GM04503 (cell line): ENCODE data around the gene E2F6.
A peak's percentile ranks its signal among the peaks of the same experiment; 100 is the strongest.
"Not testable (repeated sequence)": the region's sequence is repeated elsewhere in the genome, so short reads cannot be mapped to it uniquely, and the experiment has no call there.

Experiments used
- DNase-seq: peaks from one replicate; pipeline ENCODE4 v3.0.0-alpha.2; 2012; ENCODE audit warnings: low read depth

E2F6 gene

GRCh38 chr2:11412449-11412810 is 53.5 kb downstream of the E2F6 start:
- DNase-seq = no peak

DNA sequence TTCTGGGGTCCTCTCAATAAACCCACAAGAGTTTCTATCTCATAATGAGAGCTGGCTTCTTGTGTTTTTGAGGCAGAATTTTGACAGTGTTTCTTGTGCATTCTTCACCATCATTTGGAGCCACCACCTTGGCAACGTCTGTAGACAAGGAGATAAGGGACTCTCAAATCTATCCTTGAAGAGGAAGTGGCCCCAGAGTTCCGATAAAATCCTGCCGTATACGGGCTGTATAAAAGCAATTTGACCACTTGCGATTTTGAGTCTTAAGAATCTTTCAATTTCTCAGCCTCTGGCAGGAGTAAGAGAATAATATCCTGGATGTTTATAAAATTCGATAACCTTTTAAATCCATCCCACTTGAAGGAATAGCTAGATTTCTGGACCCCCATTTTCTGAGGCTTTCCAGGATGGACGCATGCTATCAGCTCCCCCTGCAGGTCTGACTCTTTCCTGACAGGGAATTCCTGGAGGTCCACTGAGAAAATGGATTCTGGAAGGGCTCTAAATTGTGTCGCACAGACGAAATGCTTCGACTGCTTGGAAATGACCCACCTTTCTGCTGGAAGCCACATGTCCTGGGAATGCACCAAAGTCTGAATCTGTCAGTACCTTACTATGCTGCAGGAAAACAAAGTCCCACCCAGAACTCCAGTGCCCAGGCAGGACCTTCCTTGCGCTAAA is 54.1 kb downstream of the E2F6 start:
- DNase-seq = no peak

DNA sequence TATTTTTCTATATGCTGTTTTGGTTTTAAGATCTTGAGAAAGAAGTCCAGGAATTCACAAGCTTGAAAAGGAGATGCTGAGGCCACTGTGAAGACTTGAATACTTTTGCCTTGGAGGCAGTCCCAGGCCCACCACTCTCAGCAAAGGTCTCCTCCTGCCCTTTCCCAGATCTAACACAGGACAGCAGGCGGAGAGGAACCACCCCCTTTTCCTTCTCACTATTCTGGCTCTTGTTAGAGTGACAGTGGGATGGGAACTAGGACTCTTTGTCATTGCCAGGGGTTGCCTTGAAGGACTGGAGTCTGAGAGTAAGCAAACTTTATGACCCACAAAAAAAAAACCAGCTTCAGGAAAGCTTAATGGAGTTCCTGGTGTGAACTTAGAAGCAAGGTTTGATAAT is 54.7 kb downstream of the E2F6 start:
- DNase-seq = no peak

DNA sequence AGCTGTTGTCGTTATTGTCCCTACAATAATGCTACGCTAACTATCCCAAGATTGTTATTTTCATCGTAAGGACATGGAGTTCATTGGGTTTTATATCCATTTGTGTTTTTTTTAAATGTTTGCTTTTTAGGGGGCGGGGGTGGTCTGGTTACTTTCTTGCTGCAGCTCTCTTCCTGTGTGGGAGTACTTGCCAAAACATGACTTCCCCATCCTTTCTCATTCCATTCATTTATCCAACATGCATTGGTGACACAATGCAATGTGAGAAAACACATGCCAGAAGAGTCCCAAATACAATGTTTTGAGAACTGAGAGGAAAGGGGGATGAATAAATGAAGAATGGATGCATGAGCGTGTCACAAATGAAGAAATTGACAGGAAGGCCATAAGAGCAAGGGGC is 55.9 kb downstream of the E2F6 start:
- no peak for DNase-seq

GRCh38 chr2:11409572-11409959 is 56.4 kb downstream of the E2F6 start:
- no peak for DNase-seq

GRCh38 chr2:11408959-11409571 is 56.9 kb downstream of the E2F6 start:
- DNase-seq = peak; percentile 34

DNA sequence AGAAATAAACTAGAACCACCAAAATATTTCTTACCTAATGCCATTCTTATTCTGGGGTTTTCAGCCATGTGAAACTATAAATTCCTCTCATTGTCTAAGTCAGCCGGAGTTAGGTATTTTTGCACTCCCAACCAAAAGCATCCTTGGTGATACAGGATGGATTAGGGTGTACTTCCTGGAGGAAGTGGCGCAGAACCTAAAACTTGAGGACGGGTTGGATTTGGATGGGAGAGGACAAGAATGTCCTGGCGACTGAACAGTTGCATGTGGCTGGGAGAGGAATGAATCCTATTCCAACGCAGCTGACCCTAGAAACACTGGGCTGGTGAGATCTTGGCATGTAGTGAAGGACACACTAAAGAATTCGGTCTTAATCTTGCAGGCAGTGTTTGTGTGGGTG is 58.5 kb downstream of the E2F6 start:
- DNase-seq = no peak

- peak; percentile 89 for DNase-seq
Observed at GRCh38 chr2:11406958-11407381, 59.0 kb downstream of the E2F6 start.

DNA sequence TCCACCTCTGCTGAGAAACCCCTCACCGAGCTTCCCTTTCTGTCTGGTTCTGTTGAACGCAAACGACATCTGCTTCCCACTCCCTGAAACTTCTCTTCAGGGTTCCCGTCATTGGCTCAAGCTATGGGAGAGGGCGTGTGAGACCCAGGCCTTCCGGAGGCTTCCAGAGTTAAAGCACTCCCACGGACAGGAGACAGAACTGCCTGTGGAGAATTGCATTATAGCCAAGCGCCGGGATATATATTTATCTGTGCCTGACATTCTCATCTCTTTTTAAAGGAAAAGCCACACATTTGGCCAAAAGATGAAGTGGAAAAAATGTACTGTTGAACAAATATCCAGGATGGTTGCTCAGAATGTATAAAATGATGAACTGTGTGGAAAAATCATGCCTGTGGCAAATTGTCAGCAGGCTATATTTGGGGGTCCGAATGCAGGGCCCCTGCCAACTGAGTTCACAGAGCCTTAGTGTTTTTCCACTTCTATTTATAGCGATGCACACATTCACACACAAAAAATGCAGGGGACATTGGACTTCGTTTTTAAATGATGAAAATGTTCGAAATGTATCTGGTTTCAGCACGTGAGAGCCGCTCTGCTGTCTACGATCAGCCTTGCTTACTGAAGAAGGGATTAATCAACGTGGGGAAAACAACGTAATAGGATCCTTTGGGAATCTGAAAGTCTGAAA is 59.5 kb downstream of the E2F6 start:
- DNase-seq = peak; percentile 49

- no peak for DNase-seq
Observed at GRCh38 chr2:11405599-11406266, 60.2 kb downstream of the E2F6 start.

DNA sequence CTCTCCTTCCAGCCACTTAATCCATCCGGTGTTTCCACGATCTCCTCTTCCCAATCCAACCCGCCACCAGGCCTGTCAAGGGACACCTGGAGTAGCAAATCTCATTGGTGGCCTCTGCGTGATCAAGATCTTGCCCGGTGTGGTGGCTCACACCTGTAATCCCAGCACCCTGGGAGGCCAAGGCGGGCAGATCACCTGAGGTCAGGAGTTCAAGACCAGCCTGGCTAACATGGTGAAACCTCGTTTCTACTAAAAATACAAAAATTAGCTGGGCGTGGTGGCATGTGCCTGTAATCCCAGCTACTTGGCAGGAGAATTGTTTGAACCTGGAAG is 60.9 kb downstream of the E2F6 start:
- not testable (repeated sequence) for DNase-seq

DNA sequence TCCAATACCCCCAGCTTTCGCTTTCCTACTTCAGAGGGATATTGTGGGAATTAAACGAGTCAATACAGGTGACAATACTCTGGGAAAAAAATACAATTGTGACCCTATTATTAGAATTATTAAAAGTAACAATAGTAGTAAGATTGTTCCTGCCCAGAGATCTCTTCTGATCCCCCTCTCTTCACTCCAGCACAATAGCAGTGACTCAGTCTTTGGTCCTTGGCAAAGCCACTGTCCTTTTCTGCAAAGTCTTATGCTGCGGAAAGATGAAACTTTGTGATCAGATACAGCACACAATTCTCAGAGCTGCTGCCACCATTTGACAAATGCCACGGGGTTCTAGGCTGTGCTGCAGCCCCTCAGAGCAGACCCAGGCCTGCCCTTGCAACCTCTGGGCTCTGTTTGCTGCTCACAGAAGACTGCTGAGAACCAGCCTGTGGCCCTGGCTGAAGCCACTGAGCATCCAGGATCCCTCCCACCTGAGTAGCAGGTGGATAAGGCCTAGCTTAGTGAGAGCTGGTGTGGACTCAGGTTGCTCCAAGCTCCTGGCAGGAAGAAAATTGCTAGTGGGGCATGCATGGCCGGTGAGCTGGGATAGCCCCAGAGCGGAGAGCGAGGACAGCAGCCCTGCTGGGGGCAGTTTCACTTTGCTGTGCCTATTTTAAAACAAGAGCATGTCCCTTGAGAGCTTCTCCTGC is 61.4 kb downstream of the E2F6 start:
- no peak for DNase-seq

GRCh38 chr2:11402436-11402835 is 63.5 kb downstream of the E2F6 start:
- DNase-seq = no peak

- no peak for DNase-seq
Observed at GRCh38 chr2:11399438-11399762, 66.6 kb downstream of the E2F6 start.

GRCh38 chr2:11398750-11399437 is 67.1 kb downstream of the E2F6 start:
- no peak for DNase-seq

DNA sequence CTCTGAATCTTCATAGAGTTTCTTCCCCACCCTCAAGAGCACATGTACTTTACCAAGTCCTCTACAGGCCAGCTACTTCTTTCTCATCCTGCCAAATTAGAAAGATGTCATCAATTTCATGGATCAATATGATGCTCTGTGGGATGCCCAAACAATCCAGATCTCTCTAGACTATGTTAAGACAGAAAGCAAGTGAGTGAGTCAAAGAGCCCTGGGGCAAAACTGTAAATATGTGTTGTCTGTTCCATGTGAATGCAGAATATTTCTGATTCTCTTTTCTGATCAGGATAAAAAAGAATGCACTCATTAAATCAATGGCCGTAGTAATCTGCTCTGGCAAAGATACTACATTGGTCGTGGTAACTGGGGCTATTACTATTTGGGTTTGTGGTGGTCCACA is 68.4 kb downstream of the E2F6 start:
- no peak for DNase-seq

- DNase-seq = no peak
Observed at GRCh38 chr2:11396467-11397445, 69.2 kb downstream of the E2F6 start.

- no peak for DNase-seq
Observed at GRCh38 chr2:11396021-11396420, 69.9 kb downstream of the E2F6 start.

- no peak for DNase-seq
Observed at GRCh38 chr2:11395389-11395788, 70.6 kb downstream of the E2F6 start.
